ENCODE results near the gene BAIAP3.

Gene BAIAP3

GRCh38 chr16:1345087-1345486, 11.6 kb downstream of the BAIAP3 start:
- H3K4me3 ChIP-seq (replicated peaks; ENCODE audit: low read depth, low read length) = no peak overlapping the region
- no peak for TF ChIP-seq CTCF (IDR thresholded peaks at IDR 0.05; ENCODE audit: low read depth, low read length, missing control alignments)
- no peak for DNase-seq (ENCODE audit: extremely low read depth, low read depth)

- DNase-seq (ENCODE audit: extremely low read depth, low read depth) = no peak
- H3K4me3 ChIP-seq (replicated peaks; ENCODE audit: low read depth, low read length) = no peak overlapping the region
- no peak for TF ChIP-seq CTCF (IDR thresholded peaks at IDR 0.05; ENCODE audit: low read depth, low read length, missing control alignments)
Measured at GRCh38 chr16:1345651-1346421, 12.4 kb downstream of the BAIAP3 start.

GRCh38 chr16:1346422-1347285, 13.2 kb downstream of the BAIAP3 start:
- no peak for DNase-seq (ENCODE audit: extremely low read depth, low read depth)
- no peak for TF ChIP-seq CTCF (IDR thresholded peaks at IDR 0.05; ENCODE audit: low read depth, low read length, missing control alignments)
- no peak overlapping the region for H3K4me3 ChIP-seq (replicated peaks; ENCODE audit: low read depth, low read length)

- no peak overlapping the region for H3K4me3 ChIP-seq (replicated peaks; ENCODE audit: low read depth, low read length)
- no peak for DNase-seq (ENCODE audit: extremely low read depth, low read depth)
- no peak for TF ChIP-seq CTCF (IDR thresholded peaks at IDR 0.05; ENCODE audit: low read depth, low read length, missing control alignments)
Measured at GRCh38 chr16:1347286-1347855, 13.9 kb downstream of the BAIAP3 start.

GRCh38 chr16:1347962-1348361, 14.5 kb downstream of the BAIAP3 start:
- no peak for TF ChIP-seq CTCF (IDR thresholded peaks at IDR 0.05; ENCODE audit: low read depth, low read length, missing control alignments)
- no peak overlapping the region for H3K4me3 ChIP-seq (replicated peaks; ENCODE audit: low read depth, low read length)
- no peak for DNase-seq (ENCODE audit: extremely low read depth, low read depth)

GRCh38 chr16:1348441-1348840, 15.0 kb downstream of the BAIAP3 start:
- no peak for TF ChIP-seq CTCF (IDR thresholded peaks at IDR 0.05; ENCODE audit: low read depth, low read length, missing control alignments)
- no peak overlapping the region for H3K4me3 ChIP-seq (replicated peaks; ENCODE audit: low read depth, low read length)
- no peak for DNase-seq (ENCODE audit: extremely low read depth, low read depth)

Measured in HFF-Myc (cell line).